CD14-positive monocyte (primary cell): ENCODE results near the gene CABCOCO1. TPM values are rescaled to one million over a fixed set of nuclear protein-coding genes. Genes with fewer than 3 reads are reported as not detected.

ENCODE experiments used
- DNase-seq, 3 donors: peaks; one replicate each; pipeline ENCODE4 v3.0.0-alpha.2; 2011 to 2022
- H2AFZ ChIP-seq: 2 replicates; pipeline ENCODE4 v1.6.0; 2012; ENCODE audit warnings: mild to moderate bottlenecking, low read depth, low read length, inconsistent platforms; ENCODE audit not compliant: insufficient read depth, poor library complexity, severe bottlenecking
- H3K27ac ChIP-seq, 2 donors: 1 replicate in 1 of 2; 2 replicates in 1 of 2; pipeline ENCODE4 v1.5.1; 2012 to 2013; ENCODE audit warnings: low read length in 2 of 2, control low read depth in 1 of 2, inconsistent platforms in 1 of 2, low read depth in 1 of 2, mild to moderate bottlenecking in 1 of 2
- H3K27me3 ChIP-seq, 2 donors: one replicate each; pipeline versions ENCODE4 v1.6.0 to v1.6.1; 2011 to 2013; ENCODE audit warnings: low read length in 2 of 2; ENCODE audit not compliant: control insufficient read depth in 2 of 2, insufficient read depth in 2 of 2
- H3K36me3 ChIP-seq, 2 donors: replicated peaks in 1 of 2; 1 replicate in 1 of 2; 2 replicates in 1 of 2; pipeline versions ENCODE4 v1.5.1 to v1.6.1; 2012 to 2013; ENCODE audit warnings: low read length in 2 of 2, control low read depth in 1 of 2, inconsistent platforms in 1 of 2, mild to moderate bottlenecking in 1 of 2; ENCODE audit not compliant: insufficient read depth in 2 of 2, control insufficient read depth in 1 of 2
- H3K4me1 ChIP-seq, 2 donors: 1 replicate in 1 of 2; 2 replicates in 1 of 2; pipeline versions ENCODE4 v1.5.1 to v1.6.1; 2012 to 2013; ENCODE audit warnings: low read length in 2 of 2, control low read depth in 1 of 2, inconsistent platforms in 1 of 2, mild to moderate bottlenecking in 1 of 2, moderate library complexity in 1 of 2; ENCODE audit not compliant: insufficient read depth in 2 of 2, control insufficient read depth in 1 of 2
- H3K4me2 ChIP-seq: replicated peaks from 2 replicates; pipeline ENCODE3; 2012; ENCODE audit warnings: low read length, moderate library complexity, mild to moderate bottlenecking; ENCODE audit not compliant: poor library complexity, severe bottlenecking; ENCODE audit errors: extremely low read depth
- H3K4me3 ChIP-seq, 3 experiments: fragments of 200-600 bp in 1 of 3; sonication (generic) in 1 of 3; replicated peaks in 1 of 3; 1 replicate in 2 of 3; 2 replicates in 1 of 3; pipeline ENCODE4 v1.5.1; 2011 to 2013; ENCODE audit warnings: low read length in 3 of 3, mild to moderate bottlenecking in 3 of 3, control low read depth in 2 of 3, low read depth in 2 of 3, inconsistent platforms in 1 of 3, moderate library complexity in 1 of 3
- H3K79me2 ChIP-seq: 2 replicates; pipeline ENCODE4 v1.6.0; 2012; ENCODE audit warnings: mild to moderate bottlenecking, control low read depth, inconsistent platforms, low read length, moderate library complexity; ENCODE audit not compliant: insufficient read depth
- H3K9ac ChIP-seq: 2 replicates; pipeline ENCODE4 v1.6.0; 2017; ENCODE audit warnings: low read length, mild to moderate bottlenecking; ENCODE audit not compliant: insufficient read depth, poor library complexity, severe bottlenecking
- H3K9me3 ChIP-seq, 2 donors: replicated peaks in 1 of 2; 1 replicate in 1 of 2; 2 replicates in 1 of 2; pipeline versions ENCODE4 v1.5.1 to v1.6.1; 2012 to 2013; ENCODE audit warnings: low read length in 2 of 2, control low read depth in 1 of 2; ENCODE audit not compliant: control insufficient read depth in 1 of 2, insufficient read depth in 1 of 2
- H4K20me1 ChIP-seq: 2 replicates; pipeline ENCODE4 v1.6.0; 2012; ENCODE audit warnings: mild to moderate bottlenecking, low read length, control low read depth, moderate library complexity; ENCODE audit not compliant: insufficient read depth
- H3K27ac Mint-ChIP-seq, 7 donors: one replicate each; pipeline ENCODE4 v1.8.0; 2020; ENCODE audit warnings: mild to moderate bottlenecking in 7 of 7, mixed read lengths in 7 of 7, moderate library complexity in 6 of 7, inconsistent platforms in 2 of 7
- H3K27me3 Mint-ChIP-seq, 3 donors: one replicate each; pipeline ENCODE4 v1.8.0; 2021 to 2022; ENCODE audit warnings: low read depth in 3 of 3, mild to moderate bottlenecking in 3 of 3, mixed read lengths in 3 of 3, moderate library complexity in 3 of 3, inconsistent platforms in 1 of 3
- H3K36me3 Mint-ChIP-seq, 2 donors: one replicate each; pipeline ENCODE4 v1.8.0; 2020; ENCODE audit warnings: mixed read lengths in 2 of 2, inconsistent platforms in 1 of 2, mild to moderate bottlenecking in 1 of 2
- H3K4me1 Mint-ChIP-seq: one replicate; pipeline ENCODE4 v1.8.0; 2020; ENCODE audit warnings: mild to moderate bottlenecking, mixed read lengths
- H3K4me3 Mint-ChIP-seq, 2 donors: one replicate each; pipeline ENCODE4 v1.8.0; 2020; ENCODE audit warnings: mild to moderate bottlenecking in 2 of 2, mixed read lengths in 2 of 2, moderate library complexity in 1 of 2
- H3K9me3 Mint-ChIP-seq, 7 donors: one replicate each; pipeline ENCODE4 v1.8.0; 2020 to 2022; ENCODE audit warnings: mixed read lengths in 7 of 7, mild to moderate bottlenecking in 6 of 7, moderate library complexity in 6 of 7, inconsistent platforms in 2 of 7
- WGBS: methylation state at CpG from one replicate; pipeline ENCODE4 v1.1.5; 2013; ENCODE audit warnings: missing lambda C conversion rate; ENCODE audit not compliant: insufficient coverage; 5-methylcytosine and 5-hydroxymethylcytosine counted together
- intact Hi-C, 2 donors: fragments of 100-400 bp; cut with micrococcal nuclease; formaldehyde crosslinking; loops; one replicate each; pipeline versions ENCODE4 v1.15.0 to v1.15.1; 2023
- polyA plus RNA-seq, 3 donors: library from polyadenylated mRNA; depleted of rRNA in 1 of 3; unstranded in 2 of 3; stranded (reverse) in 1 of 3; fragments of 300-500 nt in 2 of 3; fragments of >200 nt in 1 of 3; fragmentation: Illumina TruSeq in 2 of 3; gene quantifications; 1 replicate in 2 of 3; 2 replicates in 1 of 3; pipeline ENCODE4 v1.2.3, GENCODE V29; 2012 to 2021
- TF ChIP-seq, protein P1 (sequence below): fragments of 200-600 bp; IDR thresholded peaks from one replicate; pipeline ENCODE4 v1.8.0; 2022; ENCODE audit warnings: antibody characterized with exemption, mild to moderate bottlenecking

The CABCOCO1 gene
- polyA plus RNA-seq, 3 donors, result not detected

DNA sequence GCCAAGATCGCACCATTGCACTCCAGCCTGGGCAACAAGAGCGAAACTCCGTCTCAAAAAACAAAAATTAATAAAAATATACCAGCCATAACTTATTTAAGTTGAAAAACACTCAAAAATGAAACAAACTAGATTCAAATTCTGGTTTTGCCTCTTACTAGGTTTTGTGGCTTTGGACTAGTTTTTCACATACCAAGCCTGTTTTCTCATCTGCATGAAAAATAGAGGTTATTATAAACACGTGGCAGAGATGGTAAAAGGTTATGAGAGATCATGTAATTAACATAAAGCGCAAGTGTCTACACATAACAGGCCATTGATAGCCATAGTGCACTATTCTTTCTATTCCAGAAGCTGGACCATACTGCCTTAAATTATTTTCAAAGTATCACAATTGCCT is 35.5 kb upstream of the CABCOCO1 start:
- peaks cover 1 to 3% (median 2%) of the 10 kb centered on the region in 3 donors for H3K27me3 Mint-ChIP-seq
- intact Hi-C loops, result no loop called here
- H3K4me1 Mint-ChIP-seq, result no peaks in the 10 kb centered on the region

DNA sequence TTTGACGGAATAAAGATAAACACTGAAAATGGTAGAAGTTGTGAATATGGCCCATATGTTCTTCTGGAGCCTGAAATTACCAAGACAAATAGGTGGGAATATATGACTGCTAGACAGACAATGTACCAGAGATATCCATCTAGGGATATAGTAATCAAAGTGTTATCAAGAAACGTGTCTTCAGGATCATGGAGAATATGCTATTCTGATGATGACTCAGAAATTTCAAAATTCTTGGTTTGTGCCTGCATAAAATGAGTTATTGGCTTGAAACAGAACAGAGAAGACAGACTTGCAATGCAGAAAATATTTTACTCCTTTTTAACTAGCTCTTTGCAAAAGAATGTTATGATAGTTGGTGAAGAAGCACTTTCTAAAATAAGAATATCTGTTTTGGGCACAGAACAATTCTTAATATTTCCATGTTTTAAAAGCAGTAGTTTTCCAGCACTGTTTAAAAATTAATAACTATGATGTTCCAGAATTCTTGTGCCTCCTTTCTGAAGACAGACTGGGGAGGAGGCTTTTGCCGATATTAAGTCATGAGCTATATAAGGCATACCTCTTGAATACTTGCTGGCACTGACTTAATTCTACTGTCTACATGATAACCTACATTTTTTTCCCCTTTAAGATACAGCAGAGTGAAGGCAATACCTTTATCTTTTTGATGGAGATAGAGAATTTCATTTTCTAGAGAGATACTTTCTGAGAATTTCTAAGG is 34.4 kb upstream of the CABCOCO1 start:
- no peak overlapping the region for H3K4me3 ChIP-seq
- Mint-ChIP-seq H3K9me3 (peaks cover 0 to 2% (median 0%) of the 10 kb centered on the region in 7 donors), H3K27me3 (peaks cover 0 to 3% (median 2%) of the 10 kb centered on the region in 3 donors), H3K36me3 (no peaks in the 10 kb centered on the region), H3K27ac (no peak overlapping the region), H3K4me3 (no peak overlapping the region), H3K4me1 (no peaks in the 10 kb centered on the region)
- H3K27ac ChIP-seq, result no peak overlapping the region
- WGBS, result 100% methylated on average over 1 of the region's 3 CpGs
- TF ChIP-seq, protein P1, sequence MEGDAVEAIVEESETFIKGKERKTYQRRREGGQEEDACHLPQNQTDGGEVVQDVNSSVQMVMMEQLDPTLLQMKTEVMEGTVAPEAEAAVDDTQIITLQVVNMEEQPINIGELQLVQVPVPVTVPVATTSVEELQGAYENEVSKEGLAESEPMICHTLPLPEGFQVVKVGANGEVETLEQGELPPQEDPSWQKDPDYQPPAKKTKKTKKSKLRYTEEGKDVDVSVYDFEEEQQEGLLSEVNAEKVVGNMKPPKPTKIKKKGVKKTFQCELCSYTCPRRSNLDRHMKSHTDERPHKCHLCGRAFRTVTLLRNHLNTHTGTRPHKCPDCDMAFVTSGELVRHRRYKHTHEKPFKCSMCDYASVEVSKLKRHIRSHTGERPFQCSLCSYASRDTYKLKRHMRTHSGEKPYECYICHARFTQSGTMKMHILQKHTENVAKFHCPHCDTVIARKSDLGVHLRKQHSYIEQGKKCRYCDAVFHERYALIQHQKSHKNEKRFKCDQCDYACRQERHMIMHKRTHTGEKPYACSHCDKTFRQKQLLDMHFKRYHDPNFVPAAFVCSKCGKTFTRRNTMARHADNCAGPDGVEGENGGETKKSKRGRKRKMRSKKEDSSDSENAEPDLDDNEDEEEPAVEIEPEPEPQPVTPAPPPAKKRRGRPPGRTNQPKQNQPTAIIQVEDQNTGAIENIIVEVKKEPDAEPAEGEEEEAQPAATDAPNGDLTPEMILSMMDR, result no peak
- H2AFZ ChIP-seq, result no peak overlapping the region
- intact Hi-C loops, result no loop called here
- H3K79me2 ChIP-seq, result no peaks in the 10 kb centered on the region
- H3K9me3 ChIP-seq, result no peaks in the 10 kb centered on the region
- H3K4me2 ChIP-seq, result no peak overlapping the region
- H3K9ac ChIP-seq, result no peak overlapping the region
- H3K27me3 ChIP-seq, result no peaks in the 10 kb centered on the region
- DNase-seq, result no peak
- H4K20me1 ChIP-seq, result no peaks in the 10 kb centered on the region
- no peaks in the 10 kb centered on the region for H3K36me3 ChIP-seq
- no peaks in the 10 kb centered on the region for H3K4me1 ChIP-seq

More for the DNA sequence above, 35.5 kb upstream of the CABCOCO1 start:
- Histone ChIP-seq H3K9me3 (no peaks in the 10 kb centered on the region), H2AFZ (no peak overlapping the region), H3K27ac (no peak overlapping the region), H3K36me3 (no peaks in the 10 kb centered on the region), H3K9ac (no peak overlapping the region), H3K27me3 (no peaks in the 10 kb centered on the region), H3K79me2 (no peaks in the 10 kb centered on the region), H3K4me2 (no peak overlapping the region), H3K4me1 (no peaks in the 10 kb centered on the region), H4K20me1 (no peaks in the 10 kb centered on the region), H3K4me3 (no peak overlapping the region)
- DNase-seq, result no peak
- Mint-ChIP-seq H3K9me3 (peaks cover 0 to 2% (median 0%) of the 10 kb centered on the region in 7 donors), H3K4me3 (no peak overlapping the region), H3K27ac (no peak overlapping the region), H3K36me3 (no peaks in the 10 kb centered on the region)
- TF ChIP-seq, protein P1, result no peak
- WGBS, result no CpG with 5 or more reads among the region's 5 CpGs
